HEK293 (cell line): ENCODE measurements around the gene MDM4.

Source experiments
- CTCF ChIA-PET: fragments of 350-600 bp; formaldehyde crosslinking; extraction: SDS; loops from one replicate; lab custom pipeline; 2021; ENCODE audit warnings: antibody characterized with exemption; lab: Yijun Ruan, JAX
- POLR2A ChIA-PET: fragments of 300-600 bp; formaldehyde crosslinking; extraction: SDS; loops from one replicate; lab custom pipeline; 2020; ENCODE audit warnings: antibody characterized with exemption, inconsistent platforms; lab: Yijun Ruan, JAX
- H3K27ac ChIP-seq: fragments of 200-500 bp; sonication (Bioruptor generic); 2 replicates; pipeline ENCODE4 v1.5.1; 2014; ENCODE audit warnings: low read depth, low read length, control low read depth, inconsistent platforms; ENCODE audit errors: extremely low read depth
- H3K36me3 ChIP-seq, 2 experiments: fragments of 200-500 bp in 1 of 2; sonication (Bioruptor generic) in 1 of 2; 1 replicate in 1 of 2; 2 replicates in 1 of 2; pipeline ENCODE4 v1.5.1; 2014 to 2017; ENCODE audit warnings: inconsistent platforms in 2 of 2, low read length in 2 of 2; ENCODE audit not compliant: control insufficient read depth in 2 of 2, insufficient read depth in 1 of 2
- H3K4me1 ChIP-seq: fragments of 200-500 bp; sonication (Bioruptor generic); 2 replicates; pipeline ENCODE4 v1.5.1; 2014; ENCODE audit warnings: mild to moderate bottlenecking, low read length, inconsistent platforms; ENCODE audit not compliant: control insufficient read depth, insufficient read depth
- H3K4me3 ChIP-seq: 2 replicates; pipeline ENCODE4 v1.5.1; 2011; ENCODE audit warnings: low read depth, mild to moderate bottlenecking, control low read depth, low read length, moderate library complexity
- H3K9me3 ChIP-seq: fragments of 200-500 bp; sonication (Bioruptor generic); 2 replicates; pipeline ENCODE4 v1.5.1; 2014; ENCODE audit warnings: low read depth, low read length, inconsistent platforms; ENCODE audit not compliant: control insufficient read depth, insufficient read depth
- ELK4 ChIP-seq: IDR thresholded peaks from 2 replicates; pipeline ENCODE4 v1.6.1; 2011; ENCODE audit warnings: mild to moderate bottlenecking, low read depth, low read length, borderline replicate concordance
- HOXA7 ChIP-seq: sonication (generic); formaldehyde crosslinking; IDR thresholded peaks from 2 replicates; pipeline ENCODE4 v1.8.1; 2022; ENCODE audit warnings: missing genetic modification reagents, borderline replicate concordance
- IKZF3 ChIP-seq: fragments of 450-650 bp; IDR thresholded peaks from 2 replicates; pipeline ENCODE4 v1.5.0; 2018; ENCODE audit warnings: missing biosample characterization, mild to moderate bottlenecking, missing genetic modification characterization, moderate library complexity
- KLF10 ChIP-seq: fragments of 450-650 bp; IDR thresholded peaks from 2 replicates; pipeline ENCODE4 v1.5.1; 2018; ENCODE audit warnings: missing biosample characterization, mild to moderate bottlenecking, missing genetic modification characterization
- MYNN ChIP-seq: fragments of 450-650 bp; formaldehyde crosslinking; IDR thresholded peaks from 2 replicates; pipeline ENCODE4 v1.5.1; 2016; ENCODE audit warnings: missing biosample characterization, missing genetic modification characterization, borderline replicate concordance
- SALL2 ChIP-seq: fragments of 450-650 bp; formaldehyde crosslinking; IDR thresholded peaks from 2 replicates; pipeline ENCODE4 v1.5.0; 2017; ENCODE audit warnings: missing biosample characterization, mild to moderate bottlenecking, missing genetic modification characterization, borderline replicate concordance
- SCRT2 ChIP-seq: fragments of 450-650 bp; formaldehyde crosslinking; IDR thresholded peaks from 2 replicates; pipeline ENCODE4 v1.5.1; 2016; ENCODE audit warnings: missing biosample characterization, missing genetic modification characterization
- SETDB1 ChIP-seq: IDR thresholded peaks from one replicate; pipeline ENCODE4 v1.6.1; 2017; ENCODE audit warnings: mild to moderate bottlenecking, low read length, moderate library complexity, mixed read lengths; ENCODE audit not compliant: insufficient read length
- ZBTB44 ChIP-seq: fragments of 450-650 bp; IDR thresholded peaks from 2 replicates; pipeline ENCODE4 v1.5.1; 2018; ENCODE audit warnings: missing biosample characterization, mild to moderate bottlenecking, missing genetic modification characterization
- ZNF169 ChIP-seq: fragments of 450-650 bp; formaldehyde crosslinking; IDR thresholded peaks from 2 replicates; pipeline ENCODE4 v1.5.1; 2016; ENCODE audit warnings: missing biosample characterization, missing genetic modification characterization
- ZNF174 ChIP-seq: fragments of 450-650 bp; formaldehyde crosslinking; IDR thresholded peaks from 2 replicates; pipeline ENCODE4 v1.5.0; 2017; ENCODE audit warnings: missing biosample characterization, mild to moderate bottlenecking, missing genetic modification characterization
- ZNF37A ChIP-seq: fragments of 450-650 bp; IDR thresholded peaks from 2 replicates; pipeline ENCODE4 v1.5.1; 2018; ENCODE audit warnings: missing biosample characterization, missing genetic modification characterization
- ZNF48 ChIP-seq: fragments of 450-650 bp; formaldehyde crosslinking; IDR thresholded peaks from 2 replicates; pipeline ENCODE4 v1.5.1; 2016; ENCODE audit warnings: missing biosample characterization, missing genetic modification characterization
- ZNF530 ChIP-seq: fragments of 450-650 bp; formaldehyde crosslinking; IDR thresholded peaks from 2 replicates; pipeline ENCODE4 v1.5.1; 2016; ENCODE audit warnings: low read depth, missing biosample characterization, missing genetic modification characterization
- ZNF558 ChIP-seq: fragments of 450-650 bp; formaldehyde crosslinking; IDR thresholded peaks from 2 replicates; pipeline ENCODE4 v1.5.1; 2016; ENCODE audit warnings: missing biosample characterization, missing genetic modification characterization
- ZNF580 ChIP-seq: fragments of 450-650 bp; formaldehyde crosslinking; IDR thresholded peaks from 2 replicates; pipeline ENCODE4 v1.5.1; 2016; ENCODE audit warnings: missing biosample characterization, missing genetic modification characterization
- ZNF610 ChIP-seq: fragments of 450-650 bp; formaldehyde crosslinking; IDR thresholded peaks from 2 replicates; pipeline ENCODE4 v1.5.1; 2016; ENCODE audit warnings: missing biosample characterization, missing genetic modification characterization, borderline replicate concordance
- ZNF624 ChIP-seq: fragments of 450-650 bp; formaldehyde crosslinking; IDR thresholded peaks from 2 replicates; pipeline ENCODE4 v1.5.1; 2017; ENCODE audit warnings: missing biosample characterization, missing genetic modification characterization
- ZNF645 ChIP-seq: fragments of 450-650 bp; formaldehyde crosslinking; IDR thresholded peaks from 2 replicates; pipeline ENCODE4; 2016; ENCODE audit warnings: missing biosample characterization, missing genetic modification characterization
- ZNF701 ChIP-seq: fragments of 450-650 bp; formaldehyde crosslinking; IDR thresholded peaks from 2 replicates; pipeline ENCODE4 v1.5.1; 2016; ENCODE audit warnings: missing biosample characterization, missing genetic modification characterization
- ZXDB ChIP-seq: fragments of 450-650 bp; formaldehyde crosslinking; IDR thresholded peaks from 2 replicates; pipeline ENCODE4 v1.5.1; 2016; ENCODE audit warnings: missing biosample characterization, missing genetic modification characterization
- TF ChIP-seq, protein P1 (sequence below): fragments of 450-650 bp; formaldehyde crosslinking; IDR thresholded peaks from 2 replicates; pipeline ENCODE4 v1.5.1; 2016; ENCODE audit warnings: missing biosample characterization, missing genetic modification characterization
- TF ChIP-seq, protein P2 (sequence below): fragments of 450-650 bp; formaldehyde crosslinking; IDR thresholded peaks from 2 replicates; pipeline ENCODE4 v1.5.1; 2016; ENCODE audit warnings: missing biosample characterization, missing genetic modification characterization, borderline replicate concordance
- TF ChIP-seq, protein P3 (sequence below): fragments of 450-650 bp; formaldehyde crosslinking; IDR thresholded peaks from 2 replicates; pipeline ENCODE4 v1.5.1; 2016; ENCODE audit warnings: missing biosample characterization, missing genetic modification characterization

MDM4 gene

DNA sequence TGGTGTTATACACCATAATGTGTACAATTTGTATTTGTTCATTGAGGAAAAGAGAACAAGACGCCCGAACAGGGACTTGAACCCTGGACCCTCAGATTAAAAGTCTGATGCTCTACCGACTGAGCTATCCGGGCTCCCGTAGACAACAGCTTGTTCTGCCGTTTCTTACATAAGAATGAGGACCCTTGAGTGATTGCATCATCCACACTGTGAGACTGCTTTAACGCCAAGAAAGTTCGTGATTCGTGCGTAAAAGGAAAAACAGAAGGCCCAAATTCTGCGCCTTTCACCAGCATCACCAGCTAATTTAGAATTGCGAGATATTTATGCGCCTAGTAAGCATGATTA is 9.3 kb upstream of the MDM4 start (continued):
- TF ChIP-seq ZNF701, result no peak
- TF ChIP-seq SETDB1, result no peak
- peak; percentile 85 for TF ChIP-seq ZNF580 (tag by site-specific recombination)
- TF ChIP-seq ZNF174 (tag by site-specific recombination), result peak; percentile 93; the same call in 1 of the 2 replicates

DNA sequence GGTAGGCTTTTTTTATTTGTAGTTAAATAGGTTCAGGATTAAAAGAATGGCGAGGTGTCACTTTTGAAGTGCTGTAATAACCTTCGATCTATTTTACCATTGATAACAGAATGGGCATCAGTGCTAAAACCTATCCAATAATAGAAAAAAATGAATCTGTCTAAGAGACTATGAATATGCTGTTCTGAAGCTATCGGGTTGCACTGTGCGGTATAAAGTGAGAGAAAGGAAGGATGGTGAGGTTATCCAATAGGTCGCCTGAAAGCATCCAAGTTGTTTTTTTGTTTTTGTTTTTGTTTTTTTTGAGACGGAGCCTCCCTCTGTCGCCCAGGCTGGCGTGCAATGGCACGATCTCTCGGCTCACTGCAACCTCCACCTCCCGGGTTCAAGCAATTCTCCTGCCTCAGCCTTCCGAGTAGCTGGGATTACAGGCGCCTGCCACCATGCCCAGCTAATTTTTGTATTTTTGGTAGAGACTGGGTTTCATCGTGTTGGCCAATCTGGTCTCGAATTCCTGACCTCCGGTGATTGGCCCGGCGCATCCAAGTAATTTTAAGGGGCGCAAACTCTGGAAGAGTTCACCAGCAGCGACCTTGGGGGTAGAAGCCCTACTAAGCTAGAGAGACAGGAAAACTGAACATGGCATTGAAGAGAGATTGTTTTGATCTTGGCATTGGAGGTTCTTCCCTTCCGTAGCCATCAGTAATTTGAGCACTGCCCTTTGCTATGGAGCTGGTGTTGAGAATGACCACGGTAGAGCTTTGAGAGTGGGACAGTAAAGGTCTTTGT is 8.7 kb upstream of the MDM4 start:
- Histone ChIP-seq H3K27ac (peak overlapping the region; percentile 78), H3K36me3 (no peaks in the 10 kb centered on the region), H3K4me3 (peak overlapping the region; percentile 58), H3K4me1 (no peaks in the 10 kb centered on the region), H3K9me3 (no peaks in the 10 kb centered on the region)
- CTCF ChIA-PET, result interaction anchor here (0.6 to 19.1 kb wide), 10 partner anchors 8 to 345 kb away, joined by 3 to 314 read pairs (median 6); partner anchors contain the start of genes MDM4 and PIK3C2B
- POLR2A ChIA-PET, result interaction anchor here (0.6 to 4.1 kb wide), 9 partner anchors 9 to 109 kb away, joined by 3 to 64 read pairs (median 4); partner anchors contain the start of gene MDM4
- TF ChIP-seq ELK4 (no peak), ZNF624 (tag by site-specific recombination) (no peak), SALL2 (tag by site-specific recombination) (no peak), ZNF530 (tag by site-specific recombination) (no peak), ZBTB44 (tag by site-specific recombination) (no peak), SETDB1 (no peak), ZNF645 (no peak), SCRT2 (tag by site-specific recombination) (no peak), IKZF3 (tag by site-specific recombination) (0 out of 2 replicates have a peak, but pooled peaks have one; percentile 6), KLF10 (tag by site-specific recombination) (no peak), ZNF580 (tag by site-specific recombination) (0 out of 2 replicates have a peak, but pooled peaks have one; percentile 6), ZNF48 (tag by site-specific recombination) (no peak), ZNF610 (no peak), ZNF558 (tag by site-specific recombination) (no peak), ZXDB (tag by site-specific recombination) (peak; percentile 32; the same call in 1 of the 2 replicates), ZNF37A (no peak), ZNF169 (tag by site-specific recombination) (no peak), MYNN (tag by site-specific recombination) (no peak), HOXA7 (CRISPR knock-in tag) (no peak)
- TF ChIP-seq, protein P1, sequence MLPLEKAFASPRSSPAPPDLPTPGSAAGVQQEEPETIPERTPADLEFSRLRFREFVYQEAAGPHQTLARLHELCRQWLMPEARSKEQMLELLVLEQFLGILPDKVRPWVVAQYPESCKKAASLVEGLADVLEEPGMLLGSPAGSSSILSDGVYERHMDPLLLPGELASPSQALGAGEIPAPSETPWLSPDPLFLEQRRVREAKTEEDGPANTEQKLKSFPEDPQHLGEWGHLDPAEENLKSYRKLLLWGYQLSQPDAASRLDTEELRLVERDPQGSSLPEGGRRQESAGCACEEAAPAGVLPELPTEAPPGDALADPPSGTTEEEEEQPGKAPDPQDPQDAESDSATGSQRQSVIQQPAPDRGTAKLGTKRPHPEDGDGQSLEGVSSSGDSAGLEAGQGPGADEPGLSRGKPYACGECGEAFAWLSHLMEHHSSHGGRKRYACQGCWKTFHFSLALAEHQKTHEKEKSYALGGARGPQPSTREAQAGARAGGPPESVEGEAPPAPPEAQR (tag by site-specific recombination), result no peak
- TF ChIP-seq, protein P2, sequence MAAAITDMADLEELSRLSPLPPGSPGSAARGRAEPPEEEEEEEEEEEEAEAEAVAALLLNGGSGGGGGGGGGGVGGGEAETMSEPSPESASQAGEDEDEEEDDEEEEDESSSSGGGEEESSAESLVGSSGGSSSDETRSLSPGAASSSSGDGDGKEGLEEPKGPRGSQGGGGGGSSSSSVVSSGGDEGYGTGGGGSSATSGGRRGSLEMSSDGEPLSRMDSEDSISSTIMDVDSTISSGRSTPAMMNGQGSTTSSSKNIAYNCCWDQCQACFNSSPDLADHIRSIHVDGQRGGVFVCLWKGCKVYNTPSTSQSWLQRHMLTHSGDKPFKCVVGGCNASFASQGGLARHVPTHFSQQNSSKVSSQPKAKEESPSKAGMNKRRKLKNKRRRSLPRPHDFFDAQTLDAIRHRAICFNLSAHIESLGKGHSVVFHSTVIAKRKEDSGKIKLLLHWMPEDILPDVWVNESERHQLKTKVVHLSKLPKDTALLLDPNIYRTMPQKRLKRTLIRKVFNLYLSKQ (tag by site-specific recombination), result no peak
- TF ChIP-seq, protein P3, sequence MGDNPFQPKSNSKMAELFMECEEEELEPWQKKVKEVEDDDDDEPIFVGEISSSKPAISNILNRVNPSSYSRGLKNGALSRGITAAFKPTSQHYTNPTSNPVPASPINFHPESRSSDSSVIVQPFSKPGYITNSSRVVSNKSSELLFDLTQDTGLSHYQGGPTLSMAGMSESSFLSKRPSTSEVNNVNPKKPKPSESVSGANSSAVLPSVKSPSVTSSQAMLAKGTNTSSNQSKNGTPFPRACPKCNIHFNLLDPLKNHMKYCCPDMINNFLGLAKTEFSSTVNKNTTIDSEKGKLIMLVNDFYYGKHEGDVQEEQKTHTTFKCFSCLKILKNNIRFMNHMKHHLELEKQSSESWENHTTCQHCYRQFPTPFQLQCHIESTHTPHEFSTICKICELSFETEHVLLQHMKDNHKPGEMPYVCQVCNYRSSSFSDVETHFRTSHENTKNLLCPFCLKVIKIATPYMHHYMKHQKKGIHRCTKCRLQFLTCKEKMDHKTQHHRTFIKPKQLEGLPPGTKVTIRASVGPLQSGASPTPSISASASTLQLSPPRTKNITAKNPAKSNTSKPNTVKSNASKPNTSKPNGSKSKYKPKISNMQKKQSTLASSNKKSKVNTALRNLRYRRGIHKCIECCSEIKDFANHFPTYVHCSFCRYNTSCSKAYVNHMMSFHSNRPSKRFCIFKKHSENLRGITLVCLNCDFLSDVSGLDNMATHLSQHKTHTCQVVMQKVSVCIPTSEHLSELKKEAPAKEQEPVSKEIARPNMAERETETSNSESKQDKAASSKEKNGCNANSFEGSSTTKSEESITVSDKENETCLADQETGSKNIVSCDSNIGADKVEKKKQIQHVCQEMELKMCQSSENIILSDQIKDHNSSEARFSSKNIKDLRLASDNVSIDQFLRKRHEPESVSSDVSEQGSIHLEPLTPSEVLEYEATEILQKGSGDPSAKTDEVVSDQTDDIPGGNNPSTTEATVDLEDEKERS (tag by site-specific recombination), result no peak
